ENCODE data around the gene TPSD1. TPM values are rescaled to one million over a fixed set of nuclear protein-coding genes. Genes with fewer than 3 reads are reported as not detected.

Gene TPSD1
- total RNA-seq, 5 donors from 2014 or later (not counting 1 experiment from before 2014, with no cell fraction given) = 0.28 to 0.40 (median 0.31) TPM; not detected in 1

- 90% methylated on average over 20 of the region's 31 CpGs for WGBS (ENCODE audit: insufficient coverage)
- Mint-ChIP-seq H3K36me3 (no peaks in the 10 kb centered on the region), H3K27me3 (peaks cover 8 to 28% of the 10 kb centered on the region in 2 donors), H3K27ac (no peak overlapping the region), H3K4me1 (peaks cover 11 to 25% (median 21%) of the 10 kb centered on the region in 3 donors), H3K4me3 (no peak overlapping the region), H3K9me3 (no peaks in the 10 kb centered on the region)
- H3K4me3 ChIP-seq (ENCODE audit: control insufficient read depth in 1 of 2, extremely low read depth in 1 of 2, low read length in 1 of 2) = no peak overlapping the region
- ChIA-PET CTCF (no interaction called here), POLR2A (no interaction called here)
- H3K27me3 ChIP-seq (replicated peaks in 1 of 2; ENCODE audit: control insufficient read depth in 2 of 2, extremely low read depth in 1 of 2, insufficient read depth in 2 of 2, low read length in 1 of 2) = peaks cover 0 to 47% of the 10 kb centered on the region in 2 experiments
- peaks cover 3 to 27% of the 10 kb centered on the region in 2 experiments for H3K4me1 ChIP-seq (ENCODE audit: control insufficient read depth in 1 of 2, extremely low read depth in 1 of 2, insufficient read depth in 2 of 2, low read length in 2 of 2)
- no peaks in the 10 kb centered on the region for H3K36me3 ChIP-seq (ENCODE audit: control insufficient read depth in 2 of 2, extremely low read depth in 1 of 2, insufficient read depth in 1 of 2, low read length in 1 of 2)
- DNase-seq (no peak), ATAC-seq (replicated peaks in 1 of 4) (no peak)
- H3K27ac ChIP-seq (ENCODE audit: low read length) = no peak overlapping the region
- H3K9me3 ChIP-seq = no peaks in the 10 kb centered on the region
These were observed 43.4 kb downstream of the TPSD1 start for GRCh38 chr16:1299012-1299867.

- H3K4me1 ChIP-seq (ENCODE audit: control insufficient read depth in 1 of 2, extremely low read depth in 1 of 2, insufficient read depth in 2 of 2, low read length in 2 of 2) = peaks cover 3 to 29% of the 10 kb centered on the region in 2 experiments
- no peaks in the 10 kb centered on the region for H3K36me3 ChIP-seq (ENCODE audit: control insufficient read depth in 2 of 2, extremely low read depth in 1 of 2, insufficient read depth in 1 of 2, low read length in 1 of 2)
- H3K4me3 ChIP-seq (ENCODE audit: control insufficient read depth in 1 of 2, extremely low read depth in 1 of 2, low read length in 1 of 2) = no peak overlapping the region
- Mint-ChIP-seq H3K9me3 (no peaks in the 10 kb centered on the region), H3K36me3 (no peaks in the 10 kb centered on the region), H3K27ac (no peak overlapping the region), H3K4me3 (no peak overlapping the region), H3K27me3 (peaks cover 5 to 25% of the 10 kb centered on the region in 2 donors), H3K4me1 (peaks cover 17 to 31% (median 27%) of the 10 kb centered on the region in 3 donors)
- ATAC-seq (replicated peaks in 1 of 4) (no peak), DNase-seq (no peak)
- POLR2A ChIA-PET = no interaction called here
- no peak overlapping the region for H3K27ac ChIP-seq (ENCODE audit: low read length)
- WGBS (ENCODE audit: insufficient coverage) = 69% methylated on average over 7 of the region's 12 CpGs
- peaks cover 0 to 41% of the 10 kb centered on the region in 2 experiments for H3K27me3 ChIP-seq (replicated peaks in 1 of 2; ENCODE audit: control insufficient read depth in 2 of 2, extremely low read depth in 1 of 2, insufficient read depth in 2 of 2, low read length in 1 of 2)
- no peaks in the 10 kb centered on the region for H3K9me3 ChIP-seq
- CTCF ChIA-PET = no interaction called here
These were observed 44.0 kb downstream of the TPSD1 start for GRCh38 chr16:1299868-1300203.

DNA sequence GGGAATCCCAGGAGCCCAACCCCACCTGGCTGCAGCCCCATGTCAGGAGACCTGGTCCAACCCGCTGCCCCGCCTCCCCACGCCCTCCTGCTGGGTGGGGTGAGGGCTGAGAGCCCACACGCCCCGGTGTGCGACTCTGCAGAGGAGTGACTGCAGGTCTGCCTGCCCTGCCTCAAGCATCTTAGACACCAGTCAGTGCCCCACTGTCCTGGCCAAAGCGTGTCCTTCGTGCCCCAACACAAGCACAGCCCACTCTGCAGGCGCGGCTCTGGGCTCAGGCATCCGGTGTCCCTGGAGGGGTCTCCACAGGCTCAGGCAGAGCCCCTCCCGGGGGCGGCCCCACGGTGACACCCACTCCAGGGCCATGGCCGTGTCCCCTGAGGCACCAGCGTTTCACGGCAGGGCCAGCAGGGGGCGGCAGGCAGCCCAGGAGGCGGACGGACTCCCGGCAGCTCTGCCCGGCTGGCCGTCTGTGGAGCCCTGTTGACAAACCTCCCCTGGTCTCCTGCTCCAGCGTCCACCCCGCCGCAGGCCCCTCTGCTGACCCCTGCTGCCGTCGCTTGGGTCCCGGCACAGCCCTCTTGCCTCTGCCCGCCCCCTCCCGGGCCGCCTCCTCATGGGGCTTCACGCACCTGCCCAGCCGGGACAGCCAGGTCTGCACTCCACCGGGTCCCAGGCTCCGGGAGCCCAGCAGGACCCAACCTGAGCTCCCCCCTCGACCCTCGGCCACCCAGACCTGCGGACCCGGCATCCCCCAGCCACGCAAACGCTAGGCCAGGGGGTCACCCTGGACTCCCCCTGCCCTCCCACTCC lies 45.0 kb downstream of the TPSD1 start:
- Histone ChIP-seq H3K27me3 (replicated peaks in 1 of 2; ENCODE audit: control insufficient read depth in 2 of 2, extremely low read depth in 1 of 2, insufficient read depth in 2 of 2, low read length in 1 of 2) (peaks cover 0 to 36% of the 10 kb centered on the region in 2 experiments), H3K9me3 (no peaks in the 10 kb centered on the region), H3K27ac (ENCODE audit: low read length) (no peak overlapping the region), H3K36me3 (ENCODE audit: control insufficient read depth in 2 of 2, extremely low read depth in 1 of 2, insufficient read depth in 1 of 2, low read length in 1 of 2) (no peaks in the 10 kb centered on the region), H3K4me1 (ENCODE audit: control insufficient read depth in 1 of 2, extremely low read depth in 1 of 2, insufficient read depth in 2 of 2, low read length in 2 of 2) (peaks cover 3 to 38% of the 10 kb centered on the region in 2 experiments), H3K4me3 (ENCODE audit: control insufficient read depth in 1 of 2, extremely low read depth in 1 of 2, low read length in 1 of 2) (no peak overlapping the region)
- peak overlapping the region in 1 of 3 donors; percentile 65 for H3K4me3 Mint-ChIP-seq
- DNase-seq (peak in 34 of 35 experiments; percentile 30 to 80 (median 60)), ATAC-seq (replicated peaks in 1 of 4) (peak; percentile 53 to 76 (median 70))
- H3K9me3 Mint-ChIP-seq = no peaks in the 10 kb centered on the region
- H3K27ac Mint-ChIP-seq = no peak overlapping the region
- peaks cover 21 to 39% (median 28%) of the 10 kb centered on the region in 3 donors for H3K4me1 Mint-ChIP-seq
- 18% methylated on average over 40 of the region's 42 CpGs for WGBS (ENCODE audit: insufficient coverage)
- CTCF ChIA-PET = interaction anchor here in 1 of 2 donors (0.6 kb wide), 1 partner anchor 68 kb away, joined by 3 read pairs; no protein-coding TSS in a partner anchor
- no peaks in the 10 kb centered on the region for H3K36me3 Mint-ChIP-seq
- POLR2A ChIA-PET = no interaction called here
- H3K27me3 Mint-ChIP-seq = peaks cover 5 to 19% of the 10 kb centered on the region in 2 donors

GRCh38 chr16:1301562-1301961 lies 45.7 kb downstream of the TPSD1 start:
- ChIA-PET CTCF (no interaction called here), POLR2A (no interaction called here)
- Histone ChIP-seq H3K4me1 (ENCODE audit: control insufficient read depth in 1 of 2, extremely low read depth in 1 of 2, insufficient read depth in 2 of 2, low read length in 2 of 2) (peaks cover 3 to 40% of the 10 kb centered on the region in 2 experiments), H3K27ac (ENCODE audit: low read length) (no peak overlapping the region), H3K27me3 (replicated peaks in 1 of 2; ENCODE audit: control insufficient read depth in 2 of 2, extremely low read depth in 1 of 2, insufficient read depth in 2 of 2, low read length in 1 of 2) (peaks cover 0 to 34% of the 10 kb centered on the region in 2 experiments), H3K9me3 (no peaks in the 10 kb centered on the region), H3K4me3 (ENCODE audit: control insufficient read depth in 1 of 2, extremely low read depth in 1 of 2, low read length in 1 of 2) (no peak overlapping the region), H3K36me3 (ENCODE audit: control insufficient read depth in 2 of 2, extremely low read depth in 1 of 2, insufficient read depth in 1 of 2, low read length in 1 of 2) (no peaks in the 10 kb centered on the region)
- peaks cover 28 to 45% (median 31%) of the 10 kb centered on the region in 3 donors for H3K4me1 Mint-ChIP-seq
- peak overlapping the region in 1 of 3 donors; percentile 65 for H3K4me3 Mint-ChIP-seq
- no peaks in the 10 kb centered on the region for H3K36me3 Mint-ChIP-seq
- ATAC-seq (replicated peaks in 1 of 4) (no peak), DNase-seq (no peak)
- peaks cover 5 to 19% of the 10 kb centered on the region in 2 donors for H3K27me3 Mint-ChIP-seq
- H3K27ac Mint-ChIP-seq = peak overlapping the region in 1 of 2 donors; percentile 61
- WGBS (ENCODE audit: insufficient coverage) = 84% methylated on average over 8 of the region's 12 CpGs
- H3K9me3 Mint-ChIP-seq = no peaks in the 10 kb centered on the region

- peak overlapping the region; percentile 28 for H3K27ac ChIP-seq (ENCODE audit: low read length)
- no peaks in the 10 kb centered on the region for H3K36me3 Mint-ChIP-seq
- no peaks in the 10 kb centered on the region for H3K9me3 ChIP-seq
- peaks cover 34 to 53% (median 47%) of the 10 kb centered on the region in 3 donors for H3K4me1 Mint-ChIP-seq
- H3K27me3 Mint-ChIP-seq = no peaks in the 10 kb centered on the region
- ChIA-PET CTCF (no interaction called here), POLR2A (no interaction called here)
- 60% methylated on average over 12 of the region's 12 CpGs for WGBS (ENCODE audit: insufficient coverage)
- H3K27me3 ChIP-seq (replicated peaks in 1 of 2; ENCODE audit: control insufficient read depth in 2 of 2, extremely low read depth in 1 of 2, insufficient read depth in 2 of 2, low read length in 1 of 2) = no peaks in the 10 kb centered on the region
- peak overlapping the region in 1 of 3 donors; percentile 79 for H3K4me3 Mint-ChIP-seq
- peak overlapping the region; percentile 36 to 71 for H3K27ac Mint-ChIP-seq
- no peaks in the 10 kb centered on the region for H3K9me3 Mint-ChIP-seq
- DNase-seq (peak in 1 of 35 experiments; percentile 13), ATAC-seq (replicated peaks in 1 of 4) (no peak)
- no peak overlapping the region for H3K4me3 ChIP-seq (ENCODE audit: control insufficient read depth in 1 of 2, extremely low read depth in 1 of 2, low read length in 1 of 2)
- peaks cover 10 to 49% of the 10 kb centered on the region in 2 experiments for H3K4me1 ChIP-seq (ENCODE audit: control insufficient read depth in 1 of 2, extremely low read depth in 1 of 2, insufficient read depth in 2 of 2, low read length in 2 of 2)
- no peaks in the 10 kb centered on the region for H3K36me3 ChIP-seq (ENCODE audit: control insufficient read depth in 2 of 2, extremely low read depth in 1 of 2, insufficient read depth in 1 of 2, low read length in 1 of 2)
These were observed 50.0 kb downstream of the TPSD1 start for GRCh38 chr16:1305823-1306222.

DNA sequence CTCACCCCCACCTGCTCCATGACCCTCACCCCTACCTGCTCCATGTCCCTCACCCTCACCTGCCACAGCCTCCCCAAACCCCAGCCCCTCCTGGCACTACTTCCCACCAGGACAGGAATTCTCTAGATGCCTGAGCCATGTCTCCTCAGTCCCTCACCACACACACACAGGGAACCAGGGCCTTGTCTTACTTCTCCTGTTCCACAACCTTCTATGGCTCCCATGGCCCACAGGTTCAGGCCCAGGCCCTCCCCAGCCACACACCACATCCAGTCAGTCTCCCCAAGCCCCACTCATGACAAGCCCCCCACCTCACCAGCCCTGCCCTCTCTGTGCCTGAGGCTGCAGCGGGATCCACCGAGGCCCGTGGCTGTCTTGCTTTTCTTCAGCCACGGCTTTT lies 50.5 kb downstream of the TPSD1 start:
- Histone ChIP-seq H3K36me3 (ENCODE audit: control insufficient read depth in 2 of 2, extremely low read depth in 1 of 2, insufficient read depth in 1 of 2, low read length in 1 of 2) (no peaks in the 10 kb centered on the region), H3K9me3 (no peaks in the 10 kb centered on the region), H3K4me3 (ENCODE audit: control insufficient read depth in 1 of 2, extremely low read depth in 1 of 2, low read length in 1 of 2) (no peak overlapping the region), H3K27me3 (replicated peaks in 1 of 2; ENCODE audit: control insufficient read depth in 2 of 2, extremely low read depth in 1 of 2, insufficient read depth in 2 of 2, low read length in 1 of 2) (no peaks in the 10 kb centered on the region), H3K4me1 (ENCODE audit: control insufficient read depth in 1 of 2, extremely low read depth in 1 of 2, insufficient read depth in 2 of 2, low read length in 2 of 2) (peaks cover 14 to 49% of the 10 kb centered on the region in 2 experiments), H3K27ac (ENCODE audit: low read length) (no peak overlapping the region)
- CTCF ChIA-PET = no interaction called here
- POLR2A ChIA-PET = no interaction called here
- Mint-ChIP-seq H3K9me3 (no peaks in the 10 kb centered on the region), H3K4me1 (peaks cover 39 to 58% (median 51%) of the 10 kb centered on the region in 3 donors), H3K27ac (peak overlapping the region; percentile 71 to 74), H3K36me3 (no peaks in the 10 kb centered on the region), H3K27me3 (no peaks in the 10 kb centered on the region), H3K4me3 (peak overlapping the region in 2 of 3 donors; percentile 41 to 79)
- ATAC-seq (replicated peaks in 1 of 4) (no peak), DNase-seq (no peak)
- WGBS (ENCODE audit: insufficient coverage) = 70% methylated on average over 4 of the region's 4 CpGs
